Measurements from ENCODE around the gene RAB26. TPM values are rescaled to one million over a fixed set of nuclear protein-coding genes. Genes with fewer than 3 reads are reported as not detected.
A peak's percentile ranks its signal among the peaks of the same experiment; 100 is the strongest.
"Not testable (repeated sequence)": the region's sequence is repeated elsewhere in the genome, so short reads cannot be mapped to it uniquely, and the experiment has no call there.

The RAB26 gene
- total RNA-seq (0.40 TPM), polyA plus RNA-seq (ENCODE audit: insufficient read depth in 1 of 8, insufficient read length in 8 of 8, low replicate concordance in 1 of 8) (1 to 10 TPM in 4 of 8 donors, under 1 TPM in 4; 0.27 to 3.4 (median 0.86) TPM)
- long read RNA-seq, donor 1: 0 reads
- long read RNA-seq, donor 2: 0 reads
- long read RNA-seq, donor 3: 0 reads
- long read RNA-seq, donor 4: 0 reads
- long read RNA-seq, donor 5: 0 reads
- long read RNA-seq, donor 6, partial matches to known transcripts: 0 of 130 reads
- long read RNA-seq, donor 6, other reads (novel, unspliced or antisense): 129 of 130 reads
- long read RNA-seq, donor 7: 0 reads
- long read RNA-seq, donor 8: 0 reads
- long read RNA-seq, donor 9: 0 reads
- long read RNA-seq, donor 10: 0 reads
- long read RNA-seq, donor 11: 0 reads

GRCh38 chr16:2147981-2148671, at the start of gene RAB26:
Gene RAB26, plus strand, starts transcription at chr16:2148625. Its CDS starts 159 bp downstream, at chr16:2148784.
- DNase-seq: peak; percentile 86
- Histone ChIP-seq H3K27me3 (ENCODE audit: control insufficient read depth, insufficient read depth, low read length) (peaks cover 3% of the 10 kb centered on the region), H3K4me3 (ENCODE audit: low read length) (peak within 1 kb of the TSS; percentile 33), H3K27ac (ENCODE audit: low read length) (peak within 1 kb of the TSS; percentile 75), H3K9me3 (replicated peaks; ENCODE audit: control insufficient read depth, low read depth, low read length) (no peaks in the 10 kb centered on the region), H3K4me1 (ENCODE audit: control insufficient read depth, insufficient read depth, low read length) (peaks cover 62% of the 10 kb centered on the region), H3K36me3 (ENCODE audit: control insufficient read depth, insufficient read depth, low read length) (peaks cover 21% of the 10 kb centered on the region)
- 8% methylated on average over 42 of the region's 55 CpGs for WGBS (ENCODE audit: insufficient coverage)

- not testable (repeated sequence) for H3K27me3 ChIP-seq (ENCODE audit: control insufficient read depth, insufficient read depth, low read length); H3K4me3 ChIP-seq (ENCODE audit: low read length); DNase-seq; H3K9me3 ChIP-seq (replicated peaks; ENCODE audit: control insufficient read depth, low read depth, low read length); H3K27ac ChIP-seq (ENCODE audit: low read length); H3K4me1 ChIP-seq (ENCODE audit: control insufficient read depth, insufficient read depth, low read length)
- WGBS (ENCODE audit: insufficient coverage): 92% methylated on average over 5 of the region's 16 CpGs
- H3K36me3 ChIP-seq (ENCODE audit: control insufficient read depth, insufficient read depth, low read length): peaks cover 35% of the 10 kb centered on the region
Observed at GRCh38 chr16:2101581-2101980, 46.8 kb upstream of the RAB26 start.

- WGBS (ENCODE audit: insufficient coverage): 89% methylated on average over 19 of the region's 19 CpGs
Observed at GRCh38 chr16:2102471-2102870, 46.0 kb upstream of the RAB26 start.

GRCh38 chr16:2104464-2104863, 44.0 kb upstream of the RAB26 start:
- not testable (repeated sequence) for H3K27me3 ChIP-seq (ENCODE audit: control insufficient read depth, insufficient read depth, low read length); H3K9me3 ChIP-seq (replicated peaks; ENCODE audit: control insufficient read depth, low read depth, low read length); H3K27ac ChIP-seq (ENCODE audit: low read length); DNase-seq; H3K4me1 ChIP-seq (ENCODE audit: control insufficient read depth, insufficient read depth, low read length); H3K4me3 ChIP-seq (ENCODE audit: low read length)
- peaks cover 35% of the 10 kb centered on the region for H3K36me3 ChIP-seq (ENCODE audit: control insufficient read depth, insufficient read depth, low read length)
- WGBS (ENCODE audit: insufficient coverage): 94% methylated on average over 5 of the region's 20 CpGs

More at GRCh38 chr16:2102471-2102870, 46.0 kb upstream of the RAB26 start:
- no peaks in the 10 kb centered on the region for H3K4me1 ChIP-seq (ENCODE audit: control insufficient read depth, insufficient read depth, low read length)
- no peak overlapping the region for H3K4me3 ChIP-seq (ENCODE audit: low read length)
- H3K27me3 ChIP-seq (ENCODE audit: control insufficient read depth, insufficient read depth, low read length): no peaks in the 10 kb centered on the region
- no peaks in the 10 kb centered on the region for H3K9me3 ChIP-seq (replicated peaks; ENCODE audit: control insufficient read depth, low read depth, low read length)
- no peak overlapping the region for H3K27ac ChIP-seq (ENCODE audit: low read length)
- peaks cover 33% of the 10 kb centered on the region for H3K36me3 ChIP-seq (ENCODE audit: control insufficient read depth, insufficient read depth, low read length)
- DNase-seq: no peak

GRCh38 chr16:2105291-2105690, 43.1 kb upstream of the RAB26 start:
- peaks cover 32% of the 10 kb centered on the region for H3K36me3 ChIP-seq (ENCODE audit: control insufficient read depth, insufficient read depth, low read length)
- DNase-seq; H3K27ac ChIP-seq (ENCODE audit: low read length); H3K4me1 ChIP-seq (ENCODE audit: control insufficient read depth, insufficient read depth, low read length); H3K27me3 ChIP-seq (ENCODE audit: control insufficient read depth, insufficient read depth, low read length); H3K4me3 ChIP-seq (ENCODE audit: low read length); H3K9me3 ChIP-seq (replicated peaks; ENCODE audit: control insufficient read depth, low read depth, low read length): not testable (repeated sequence)
- WGBS (ENCODE audit: insufficient coverage): 82% methylated on average over 19 of the region's 21 CpGs

- DNase-seq; H3K9me3 ChIP-seq (replicated peaks; ENCODE audit: control insufficient read depth, low read depth, low read length); H3K27me3 ChIP-seq (ENCODE audit: control insufficient read depth, insufficient read depth, low read length); H3K27ac ChIP-seq (ENCODE audit: low read length); H3K4me1 ChIP-seq (ENCODE audit: control insufficient read depth, insufficient read depth, low read length); H3K4me3 ChIP-seq (ENCODE audit: low read length): not testable (repeated sequence)
- WGBS (ENCODE audit: insufficient coverage): 70% methylated on average over 9 of the region's 22 CpGs
- peaks cover 31% of the 10 kb centered on the region for H3K36me3 ChIP-seq (ENCODE audit: control insufficient read depth, insufficient read depth, low read length)
Observed at GRCh38 chr16:2105769-2106168, 42.7 kb upstream of the RAB26 start.

- not testable (repeated sequence) for H3K27ac ChIP-seq (ENCODE audit: low read length); H3K9me3 ChIP-seq (replicated peaks; ENCODE audit: control insufficient read depth, low read depth, low read length); H3K4me3 ChIP-seq (ENCODE audit: low read length); H3K4me1 ChIP-seq (ENCODE audit: control insufficient read depth, insufficient read depth, low read length); DNase-seq; H3K27me3 ChIP-seq (ENCODE audit: control insufficient read depth, insufficient read depth, low read length)
- WGBS (ENCODE audit: insufficient coverage): 89% methylated on average over 21 of the region's 38 CpGs
- peaks cover 34% of the 10 kb centered on the region for H3K36me3 ChIP-seq (ENCODE audit: control insufficient read depth, insufficient read depth, low read length)
Observed at GRCh38 chr16:2106211-2106610, 42.2 kb upstream of the RAB26 start.

GRCh38 chr16:2107121-2107790, 41.2 kb upstream of the RAB26 start:
- not testable (repeated sequence) for H3K4me1 ChIP-seq (ENCODE audit: control insufficient read depth, insufficient read depth, low read length); H3K9me3 ChIP-seq (replicated peaks; ENCODE audit: control insufficient read depth, low read depth, low read length); H3K27me3 ChIP-seq (ENCODE audit: control insufficient read depth, insufficient read depth, low read length); H3K27ac ChIP-seq (ENCODE audit: low read length); H3K4me3 ChIP-seq (ENCODE audit: low read length); DNase-seq
- H3K36me3 ChIP-seq (ENCODE audit: control insufficient read depth, insufficient read depth, low read length): peaks cover 33% of the 10 kb centered on the region
- 67% methylated on average over 3 of the region's 17 CpGs for WGBS (ENCODE audit: insufficient coverage)

- DNase-seq; H3K4me1 ChIP-seq (ENCODE audit: control insufficient read depth, insufficient read depth, low read length); H3K9me3 ChIP-seq (replicated peaks; ENCODE audit: control insufficient read depth, low read depth, low read length); H3K27ac ChIP-seq (ENCODE audit: low read length); H3K27me3 ChIP-seq (ENCODE audit: control insufficient read depth, insufficient read depth, low read length); H3K4me3 ChIP-seq (ENCODE audit: low read length): not testable (repeated sequence)
- H3K36me3 ChIP-seq (ENCODE audit: control insufficient read depth, insufficient read depth, low read length): peaks cover 32% of the 10 kb centered on the region
- WGBS (ENCODE audit: insufficient coverage): 89% methylated on average over 14 of the region's 23 CpGs
Observed at GRCh38 chr16:2107791-2108125, 40.7 kb upstream of the RAB26 start.

Data from muscle of leg (tissue), 16 donors.